ENCODE data around the gene CLDN5.

DNA sequence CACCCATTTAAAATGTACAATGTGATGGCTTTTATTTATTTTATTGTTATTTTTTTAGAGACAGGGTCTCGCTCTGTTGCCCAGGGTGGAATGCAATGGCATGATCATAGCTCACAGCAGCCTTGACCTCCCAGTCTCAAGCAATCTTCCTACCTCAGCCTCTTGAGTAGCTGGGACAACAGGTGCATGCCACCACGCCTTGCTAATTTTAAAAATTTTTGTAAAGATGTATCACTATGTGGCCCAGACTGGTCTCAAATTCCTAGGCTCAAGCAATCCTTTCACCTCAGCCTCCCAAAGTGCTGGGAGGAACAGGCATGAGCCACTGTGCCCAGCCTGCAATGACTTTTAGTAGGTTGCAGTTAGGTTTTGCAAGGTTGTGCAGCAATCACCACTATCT is 14.3 kb downstream of the CLDN5 start:
- TF ChIP-seq, protein P1, sequence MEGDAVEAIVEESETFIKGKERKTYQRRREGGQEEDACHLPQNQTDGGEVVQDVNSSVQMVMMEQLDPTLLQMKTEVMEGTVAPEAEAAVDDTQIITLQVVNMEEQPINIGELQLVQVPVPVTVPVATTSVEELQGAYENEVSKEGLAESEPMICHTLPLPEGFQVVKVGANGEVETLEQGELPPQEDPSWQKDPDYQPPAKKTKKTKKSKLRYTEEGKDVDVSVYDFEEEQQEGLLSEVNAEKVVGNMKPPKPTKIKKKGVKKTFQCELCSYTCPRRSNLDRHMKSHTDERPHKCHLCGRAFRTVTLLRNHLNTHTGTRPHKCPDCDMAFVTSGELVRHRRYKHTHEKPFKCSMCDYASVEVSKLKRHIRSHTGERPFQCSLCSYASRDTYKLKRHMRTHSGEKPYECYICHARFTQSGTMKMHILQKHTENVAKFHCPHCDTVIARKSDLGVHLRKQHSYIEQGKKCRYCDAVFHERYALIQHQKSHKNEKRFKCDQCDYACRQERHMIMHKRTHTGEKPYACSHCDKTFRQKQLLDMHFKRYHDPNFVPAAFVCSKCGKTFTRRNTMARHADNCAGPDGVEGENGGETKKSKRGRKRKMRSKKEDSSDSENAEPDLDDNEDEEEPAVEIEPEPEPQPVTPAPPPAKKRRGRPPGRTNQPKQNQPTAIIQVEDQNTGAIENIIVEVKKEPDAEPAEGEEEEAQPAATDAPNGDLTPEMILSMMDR (IDR thresholded peaks at IDR 0.05): no peak
- TF ChIP-seq EP300 (IDR thresholded peaks at IDR 0.05) (no peak), POLR2A (IDR thresholded peaks at IDR 0.05) (no peak)

Measured in stomach (tissue), 4 donors.